ENCODE measurements around the gene CORO2B. TPM values are rescaled to one million over a fixed set of nuclear protein-coding genes. Genes with fewer than 3 reads are reported as not detected.

Gene CORO2B
- total RNA-seq, 4 donors from 2014 or later, result 0.70 to 9.1 (median 1.7) TPM

- DNase-seq, result no peak
- Histone ChIP-seq H3K27ac (no peak overlapping the region), H3K36me3 (no peaks in the 10 kb centered on the region), H3K4me3 (no peak overlapping the region), H3K27me3 (no peaks in the 10 kb centered on the region), H3K9me3 (no peaks in the 10 kb centered on the region), H3K4me1 (peaks cover 0 to 5% (median 0%) of the 10 kb centered on the region in 4 donors)
- no peak for TF ChIP-seq CTCF (IDR thresholded peaks at IDR 0.05)
- no peak for TF ChIP-seq POLR2A (IDR thresholded peaks at IDR 0.05)
These were observed 27.6 kb downstream of the CORO2B start for GRCh38 chr15:68606375-68606774.

- peaks cover 0 to 5% (median 0%) of the 10 kb centered on the region in 4 donors for H3K4me1 ChIP-seq
- no peaks in the 10 kb centered on the region for H3K36me3 ChIP-seq
- no peak for TF ChIP-seq CTCF (IDR thresholded peaks at IDR 0.05)
- TF ChIP-seq POLR2A (IDR thresholded peaks at IDR 0.05), result no peak
- DNase-seq, result no peak
- no peaks in the 10 kb centered on the region for H3K9me3 ChIP-seq
- no peaks in the 10 kb centered on the region for H3K27me3 ChIP-seq
- H3K4me3 ChIP-seq, result no peak overlapping the region
- H3K27ac ChIP-seq, result peak overlapping the region; percentile 5 to 50 (median 11)
These were observed 29.5 kb downstream of the CORO2B start for GRCh38 chr15:68608206-68608843.

GRCh38 chr15:68608844-68609232 lies 30.0 kb downstream of the CORO2B start:
- TF ChIP-seq POLR2A (IDR thresholded peaks at IDR 0.05), result no peak
- TF ChIP-seq CTCF (IDR thresholded peaks at IDR 0.05), result no peak
- H3K27ac ChIP-seq, result peak overlapping the region in 2 of 4 donors; percentile 10 to 50
- no peaks in the 10 kb centered on the region for H3K27me3 ChIP-seq
- DNase-seq, result no peak
- peaks cover 0 to 5% (median 0%) of the 10 kb centered on the region in 4 donors for H3K4me1 ChIP-seq
- no peak overlapping the region for H3K4me3 ChIP-seq
- no peaks in the 10 kb centered on the region for H3K36me3 ChIP-seq
- no peaks in the 10 kb centered on the region for H3K9me3 ChIP-seq

GRCh38 chr15:68609629-68610028 lies 30.8 kb downstream of the CORO2B start:
- no peak for DNase-seq
- Histone ChIP-seq H3K27ac (peak overlapping the region in 2 of 4 donors; percentile 42 to 50), H3K36me3 (no peaks in the 10 kb centered on the region)

GRCh38 chr15:68610825-68611224 lies 32.0 kb downstream of the CORO2B start:
- DNase-seq, result no peak
- Histone ChIP-seq H3K27me3 (no peaks in the 10 kb centered on the region), H3K4me1 (peaks cover 0 to 13% (median 0%) of the 10 kb centered on the region in 4 donors), H3K4me3 (no peak overlapping the region), H3K36me3 (no peaks in the 10 kb centered on the region), H3K27ac (no peak overlapping the region), H3K9me3 (no peaks in the 10 kb centered on the region)
- TF ChIP-seq POLR2A (IDR thresholded peaks at IDR 0.05), result no peak
- TF ChIP-seq CTCF (IDR thresholded peaks at IDR 0.05), result no peak

More at GRCh38 chr15:68609629-68610028, 30.8 kb downstream of the CORO2B start:
- TF ChIP-seq POLR2A (IDR thresholded peaks at IDR 0.05) (no peak), CTCF (IDR thresholded peaks at IDR 0.05) (no peak)
- no peaks in the 10 kb centered on the region for H3K9me3 ChIP-seq
- no peak overlapping the region for H3K4me3 ChIP-seq
- H3K27me3 ChIP-seq, result no peaks in the 10 kb centered on the region
- H3K4me1 ChIP-seq, result peaks cover 0 to 8% (median 0%) of the 10 kb centered on the region in 4 donors

All from Peyer's patch (tissue), 4 donors.